Activated CD4-positive, alpha-beta memory T cell treated with anti-CD3 and anti-CD28 coated beads for 36 hours (primary cell): ENCODE measurements around the gene CFAP410. TPM values are rescaled to one million over a fixed set of nuclear protein-coding genes. Genes with fewer than 3 reads are reported as not detected.

Experiments used
- CTCF ChIA-PET: fragments of 350-600 bp; sonication (Branson Sonifier 250); formaldehyde crosslinking; loops from one replicate; lab custom pipeline; 2021; ENCODE audit warnings: antibody characterized with exemption, inconsistent platforms; lab: Charles Lee
- POLR2A ChIA-PET: fragments of 350-600 bp; sonication (Branson Sonifier 250); formaldehyde crosslinking; loops from one replicate; lab custom pipeline; 2021; ENCODE audit warnings: antibody characterized with exemption; lab: Charles Lee
- DNase-seq: peaks from one replicate; pipeline ENCODE4 v3.0.0-alpha.2; 2020
- H3K27ac Mint-ChIP-seq: one replicate; pipeline ENCODE4 v1.8.0; 2021; ENCODE audit warnings: mixed read lengths
- H3K27me3 Mint-ChIP-seq: one replicate; pipeline ENCODE4 v1.8.0; 2021; ENCODE audit warnings: mixed read lengths
- H3K36me3 Mint-ChIP-seq: one replicate; pipeline ENCODE4 v1.8.0; 2021; ENCODE audit warnings: mixed read lengths
- H3K4me1 Mint-ChIP-seq: one replicate; pipeline ENCODE4 v1.8.0; 2021; ENCODE audit warnings: low read depth, mixed read lengths
- H3K4me3 Mint-ChIP-seq: one replicate; pipeline ENCODE4 v1.8.0; 2021; ENCODE audit warnings: mild to moderate bottlenecking, mixed read lengths
- H3K9me3 Mint-ChIP-seq: one replicate; pipeline ENCODE4 v1.8.0; 2021; ENCODE audit warnings: mixed read lengths
- intact Hi-C: fragments of 100-400 bp; cut with micrococcal nuclease; formaldehyde crosslinking; loops from one replicate; pipeline ENCODE4 v1.15.1; 2023
- total RNA-seq, 2 experiments: library from RNA; stranded (reverse); gene quantifications; one replicate each; pipeline ENCODE4 v1.2.3, GENCODE V29; 2021

The CFAP410 gene
- total RNA-seq, 2 experiments from 2014 or later = 11.1 to 11.7 TPM

DNA sequence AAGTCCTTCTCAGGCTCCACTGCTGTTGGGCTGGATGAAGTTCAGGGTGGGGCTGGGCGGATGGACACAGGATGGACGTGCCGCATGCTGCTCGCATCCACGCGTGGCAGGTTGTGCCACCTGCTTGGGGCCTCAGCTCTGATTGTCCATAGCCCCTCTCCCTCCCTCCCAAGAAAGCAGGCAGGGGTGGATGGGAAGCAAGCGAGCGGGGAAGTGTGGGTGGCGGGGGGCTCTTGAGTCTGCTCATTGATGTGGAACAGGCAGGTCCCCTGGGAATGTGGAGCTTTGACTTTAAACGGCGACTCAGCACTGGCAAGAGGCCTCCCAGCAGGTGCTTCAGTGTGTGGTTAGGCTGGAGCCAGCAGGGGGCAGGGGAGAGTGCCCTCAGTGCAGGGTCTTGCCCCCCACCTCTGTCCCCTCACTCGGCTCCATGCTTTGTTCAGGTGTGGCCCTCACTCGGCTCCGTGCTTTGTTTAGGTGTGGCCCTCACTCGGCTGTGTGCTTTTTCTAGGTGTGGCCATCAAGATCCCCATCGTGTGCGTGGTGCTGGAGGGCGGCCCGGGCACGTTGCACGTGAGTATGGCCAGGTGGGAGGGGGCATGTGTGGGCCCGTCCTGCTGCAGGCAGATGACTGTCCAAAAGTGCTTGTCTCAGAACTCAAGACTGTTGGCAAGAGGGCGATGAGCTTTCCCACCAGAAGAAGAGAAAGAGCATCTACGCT, 38.2 kb upstream of the CFAP410 start:
- Mint-ChIP-seq H3K27me3 (no peaks in the 10 kb centered on the region), H3K4me3 (no peak overlapping the region), H3K36me3 (peaks cover 3% of the 10 kb centered on the region), H3K4me1 (peaks cover 14% of the 10 kb centered on the region), H3K9me3 (peaks cover 3% of the 10 kb centered on the region), H3K27ac (no peak overlapping the region)
- ChIA-PET POLR2A (no interaction called here), CTCF (no interaction called here)
- DNase-seq = no peak
- intact Hi-C loops = no loop called here

DNA sequence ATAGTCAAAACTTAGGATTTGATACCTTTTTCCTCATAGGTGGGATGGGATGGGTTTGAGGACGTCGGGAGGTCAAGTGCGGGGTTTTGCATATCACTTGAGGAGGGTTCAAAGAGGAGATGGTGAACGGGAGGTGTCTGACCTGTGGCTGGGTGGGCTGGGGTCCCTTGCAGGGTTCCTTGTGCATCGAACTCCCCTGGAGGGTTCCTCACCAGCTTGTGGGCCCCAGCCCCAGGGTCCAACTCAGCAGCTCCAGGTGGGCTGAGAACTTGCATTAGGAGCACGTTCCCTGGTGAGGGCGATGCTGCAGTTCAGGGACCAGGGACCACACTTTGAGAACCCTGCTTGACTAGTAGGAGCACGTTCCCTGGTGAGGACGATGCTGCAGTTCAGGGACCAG, 37.4 kb upstream of the CFAP410 start:
- no peak for DNase-seq
- ChIA-PET CTCF (no interaction called here), POLR2A (no interaction called here)
- H3K4me1 Mint-ChIP-seq = peaks cover 14% of the 10 kb centered on the region
- H3K36me3 Mint-ChIP-seq = no peaks in the 10 kb centered on the region
- H3K9me3 Mint-ChIP-seq = no peaks in the 10 kb centered on the region
- no peaks in the 10 kb centered on the region for H3K27me3 Mint-ChIP-seq
- H3K27ac Mint-ChIP-seq = no peak overlapping the region
- intact Hi-C loops = no loop called here
- H3K4me3 Mint-ChIP-seq = no peak overlapping the region

DNA sequence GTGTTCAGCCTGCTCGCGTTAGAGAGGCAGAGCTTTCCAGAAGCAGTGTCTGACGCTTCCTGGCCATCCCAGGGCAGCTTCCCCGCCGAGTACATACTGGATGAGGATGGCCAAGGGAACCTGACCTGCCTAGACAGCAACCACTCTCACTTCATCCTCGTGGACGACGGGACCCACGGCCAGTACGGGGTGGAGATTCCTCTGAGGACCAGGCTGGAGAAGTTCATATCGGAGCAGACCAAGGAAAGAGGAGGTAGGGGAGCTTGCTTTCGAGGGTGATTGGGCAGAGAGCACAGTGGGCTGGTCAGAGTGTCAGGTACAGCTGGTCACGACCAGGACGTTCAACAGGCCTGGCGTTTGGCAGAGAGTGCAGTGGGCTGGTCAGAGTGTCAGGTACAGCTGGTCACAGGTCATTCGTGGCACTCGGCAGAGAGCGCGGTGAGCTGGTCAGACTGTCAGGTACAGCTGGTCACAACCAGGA, 36.6 kb upstream of the CFAP410 start:
- Mint-ChIP-seq H3K4me3 (no peak overlapping the region), H3K9me3 (no peaks in the 10 kb centered on the region)
- POLR2A ChIA-PET = no interaction called here

DNA sequence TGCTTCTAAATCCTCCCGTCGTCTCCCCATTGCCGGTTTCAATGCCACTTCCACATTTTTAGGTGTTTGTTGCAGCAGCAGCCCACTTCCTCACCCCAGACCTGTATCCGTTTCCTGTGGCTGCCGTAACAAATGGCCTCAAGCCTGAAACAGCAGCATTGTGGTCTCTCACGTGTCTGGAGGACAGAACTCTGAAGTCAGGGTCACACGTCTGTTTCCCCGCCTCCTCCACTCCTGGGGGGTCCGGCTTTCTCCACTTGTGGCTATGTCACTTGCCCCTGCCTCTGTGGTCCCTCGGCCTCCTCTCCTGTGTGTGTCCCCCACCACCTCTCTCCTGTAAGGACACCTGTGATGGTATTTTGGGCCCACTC, 36.1 kb upstream of the CFAP410 start:
- Mint-ChIP-seq H3K27me3 (no peaks in the 10 kb centered on the region), H3K4me3 (no peak overlapping the region), H3K9me3 (no peaks in the 10 kb centered on the region), H3K4me1 (peaks cover 14% of the 10 kb centered on the region), H3K27ac (no peak overlapping the region), H3K36me3 (no peaks in the 10 kb centered on the region)
- CTCF ChIA-PET = no interaction called here
- POLR2A ChIA-PET = no interaction called here
- peak; percentile 45 for DNase-seq
- intact Hi-C loops = no loop called here

More for the DNA sequence above, 36.6 kb upstream of the CFAP410 start:
- Mint-ChIP-seq H3K36me3 (no peaks in the 10 kb centered on the region), H3K27ac (no peak overlapping the region), H3K27me3 (no peaks in the 10 kb centered on the region), H3K4me1 (peaks cover 14% of the 10 kb centered on the region)
- CTCF ChIA-PET = no interaction called here
- intact Hi-C loops = no loop called here
- no peak for DNase-seq

DNA sequence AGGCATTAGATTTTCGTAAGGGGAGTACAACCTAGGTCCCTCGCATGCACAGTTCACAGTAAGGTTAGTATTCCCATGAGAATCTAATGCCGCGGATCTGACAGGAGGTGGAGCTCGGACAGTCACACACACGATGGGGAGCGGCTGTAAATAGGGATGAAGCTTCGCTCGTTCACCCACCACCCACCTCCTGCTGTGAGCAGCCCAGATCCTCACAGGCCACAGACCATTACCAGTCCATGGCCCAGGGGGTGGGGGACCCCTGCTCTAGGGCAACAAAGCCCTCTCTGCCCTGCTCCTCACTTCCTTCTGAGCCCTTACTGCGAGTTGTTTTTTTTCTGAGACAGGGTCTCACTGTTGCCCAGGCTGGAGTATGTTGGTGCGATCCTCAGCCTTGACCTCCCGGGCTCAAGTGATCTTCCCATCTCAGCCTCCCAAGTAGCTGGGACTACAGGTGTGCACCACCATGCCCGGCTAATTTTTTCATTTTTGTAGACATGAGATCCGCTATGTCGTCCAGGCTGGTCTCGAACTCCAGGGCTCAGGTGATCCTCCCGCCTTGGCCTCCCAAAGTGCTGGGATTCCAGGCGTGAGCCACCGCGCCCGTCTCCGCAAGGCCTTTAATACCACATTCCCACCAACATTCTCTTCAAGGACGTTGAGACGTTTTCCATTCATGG, 35.6 kb upstream of the CFAP410 start:
- DNase-seq = no peak
- Mint-ChIP-seq H3K36me3 (no peaks in the 10 kb centered on the region), H3K4me3 (no peak overlapping the region), H3K4me1 (peaks cover 14% of the 10 kb centered on the region), H3K27me3 (no peaks in the 10 kb centered on the region), H3K27ac (no peak overlapping the region), H3K9me3 (no peaks in the 10 kb centered on the region)
- intact Hi-C loops = no loop called here
- ChIA-PET POLR2A (no interaction called here), CTCF (no interaction called here)

DNA sequence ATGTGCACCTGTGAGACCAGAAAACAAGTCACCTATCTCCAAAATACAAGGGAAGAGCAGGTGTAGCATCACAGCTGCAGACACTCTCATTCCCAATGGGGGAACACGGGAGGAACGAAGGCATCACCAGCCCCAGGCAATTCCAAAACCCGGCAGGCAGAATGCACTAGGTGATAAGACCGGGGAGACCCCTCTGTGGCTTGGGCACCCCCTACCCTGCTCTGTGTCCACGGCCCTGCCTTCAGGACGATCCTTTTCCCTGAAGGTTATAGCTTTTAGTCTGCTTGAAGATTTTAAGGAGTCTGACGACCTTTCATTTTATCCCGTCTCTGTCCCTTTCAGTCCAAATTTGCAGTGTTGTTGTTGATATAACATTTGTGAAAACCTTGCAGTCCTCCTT, 33.4 kb upstream of the CFAP410 start:
- intact Hi-C loops = no loop called here
- Mint-ChIP-seq H3K36me3 (no peaks in the 10 kb centered on the region), H3K27ac (no peak overlapping the region), H3K27me3 (no peaks in the 10 kb centered on the region), H3K9me3 (no peaks in the 10 kb centered on the region), H3K4me3 (no peak overlapping the region), H3K4me1 (peaks cover 14% of the 10 kb centered on the region)
- DNase-seq = no peak
- POLR2A ChIA-PET = no interaction called here
- CTCF ChIA-PET = interaction anchor here (0.6 kb wide), 1 partner anchor 21 kb away, joined by 3 read pairs; no protein-coding TSS in a partner anchor

DNA sequence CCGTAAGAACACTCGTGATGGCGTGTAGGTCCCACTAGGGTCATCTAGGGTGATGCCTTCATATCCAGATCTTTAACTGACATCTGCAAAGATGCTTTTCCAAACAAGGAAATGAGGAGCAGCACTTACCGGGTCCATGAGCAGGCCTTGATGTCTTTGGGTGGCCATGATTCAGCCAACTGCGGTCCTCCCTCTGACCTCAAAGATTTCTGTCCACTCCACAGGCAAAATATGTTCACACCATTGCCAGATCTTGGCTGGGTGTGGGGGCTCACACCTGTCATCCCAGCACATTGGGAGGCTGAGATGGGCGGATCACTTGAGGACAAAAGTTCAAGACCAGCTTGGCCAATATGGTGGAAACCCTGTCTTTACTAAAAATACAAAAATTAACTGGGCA, 32.4 kb upstream of the CFAP410 start:
- ChIA-PET CTCF (no interaction called here), POLR2A (no interaction called here)
- Mint-ChIP-seq H3K9me3 (no peaks in the 10 kb centered on the region), H3K27me3 (no peaks in the 10 kb centered on the region), H3K36me3 (no peaks in the 10 kb centered on the region), H3K4me3 (no peak overlapping the region), H3K27ac (no peak overlapping the region), H3K4me1 (peaks cover 14% of the 10 kb centered on the region)
- DNase-seq = no peak
- intact Hi-C loops = no loop called here

DNA sequence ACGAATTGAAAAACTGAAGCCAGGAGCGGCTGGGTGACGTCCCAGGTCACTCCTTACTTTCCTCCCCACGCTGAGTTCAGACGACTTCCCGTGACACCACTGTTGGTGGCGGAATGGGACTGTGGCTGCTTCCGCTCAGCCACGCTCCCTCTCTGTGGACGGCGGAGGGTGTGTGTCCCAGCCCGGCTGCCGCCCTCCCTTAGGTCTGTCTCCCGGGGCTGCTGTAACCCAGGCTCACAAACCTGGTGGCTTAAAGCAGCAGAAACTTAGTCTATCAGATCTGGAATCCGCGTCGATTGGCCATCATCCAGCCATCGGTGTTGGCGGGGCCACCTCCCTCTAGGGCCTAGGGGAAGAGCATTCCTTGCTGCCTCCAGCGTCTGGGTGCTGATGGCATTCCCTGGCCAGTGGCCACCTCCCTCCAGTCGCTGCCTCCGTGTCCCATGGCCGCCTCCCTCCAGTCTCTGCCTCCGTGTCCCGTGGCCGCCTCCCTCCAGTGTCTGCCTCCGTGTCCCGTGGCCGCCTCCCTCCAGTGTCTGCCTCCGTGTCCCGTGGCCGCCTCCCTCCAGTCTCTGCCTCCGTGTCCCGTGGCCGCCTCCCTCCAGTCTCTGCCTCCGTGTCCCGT, 31.7 kb upstream of the CFAP410 start:
- CTCF ChIA-PET = no interaction called here

DNA sequence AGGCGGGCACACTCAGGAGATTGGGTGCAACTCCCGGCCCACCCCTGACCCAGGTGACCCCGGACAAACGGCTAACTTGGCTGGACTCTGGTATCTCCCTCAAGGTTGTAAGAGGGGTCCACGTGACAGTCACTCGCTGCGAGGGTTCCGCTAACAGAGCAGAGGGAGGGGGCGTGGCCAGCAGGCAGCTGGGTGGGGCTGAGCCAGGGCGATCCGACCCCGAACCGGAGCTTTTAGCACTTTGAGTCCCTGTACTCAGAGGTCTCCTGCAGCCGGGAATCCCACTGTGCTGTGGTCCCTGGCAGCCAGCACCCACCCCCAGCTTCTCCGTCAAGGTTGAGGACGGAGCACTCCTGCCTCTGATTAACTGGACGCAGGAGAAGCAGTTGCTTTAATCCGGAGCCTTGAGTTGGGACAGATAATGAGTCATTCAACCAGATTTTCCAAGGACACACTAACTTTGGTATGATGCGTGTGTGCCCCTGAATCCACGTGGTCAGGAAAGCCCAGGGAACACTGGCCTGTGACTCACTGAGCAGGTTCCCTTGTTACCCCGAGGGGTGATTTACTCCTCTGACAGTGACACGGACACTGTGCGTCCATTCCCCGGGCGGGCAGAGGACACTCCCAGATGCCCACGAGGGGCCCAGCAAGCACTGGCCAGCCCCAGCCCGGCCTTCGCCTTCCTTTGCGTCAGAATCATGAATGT, 31.0 kb upstream of the CFAP410 start:
- CTCF ChIA-PET = no interaction called here
- POLR2A ChIA-PET = no interaction called here
- DNase-seq = no peak
- H3K36me3 Mint-ChIP-seq = no peaks in the 10 kb centered on the region
- H3K27ac Mint-ChIP-seq = no peak overlapping the region
- no peak overlapping the region for H3K4me3 Mint-ChIP-seq
- H3K9me3 Mint-ChIP-seq = no peaks in the 10 kb centered on the region
- no peaks in the 10 kb centered on the region for H3K27me3 Mint-ChIP-seq
- peaks cover 5% of the 10 kb centered on the region for H3K4me1 Mint-ChIP-seq
- intact Hi-C loops = no loop called here

More for the DNA sequence above, 31.7 kb upstream of the CFAP410 start:
- POLR2A ChIA-PET = no interaction called here
- intact Hi-C loops = no loop called here
- no peaks in the 10 kb centered on the region for H3K9me3 Mint-ChIP-seq
- DNase-seq = no peak
- H3K4me3 Mint-ChIP-seq = no peak overlapping the region
- no peak overlapping the region for H3K27ac Mint-ChIP-seq
- peaks cover 12% of the 10 kb centered on the region for H3K4me1 Mint-ChIP-seq
- H3K36me3 Mint-ChIP-seq = no peaks in the 10 kb centered on the region
- no peaks in the 10 kb centered on the region for H3K27me3 Mint-ChIP-seq

DNA sequence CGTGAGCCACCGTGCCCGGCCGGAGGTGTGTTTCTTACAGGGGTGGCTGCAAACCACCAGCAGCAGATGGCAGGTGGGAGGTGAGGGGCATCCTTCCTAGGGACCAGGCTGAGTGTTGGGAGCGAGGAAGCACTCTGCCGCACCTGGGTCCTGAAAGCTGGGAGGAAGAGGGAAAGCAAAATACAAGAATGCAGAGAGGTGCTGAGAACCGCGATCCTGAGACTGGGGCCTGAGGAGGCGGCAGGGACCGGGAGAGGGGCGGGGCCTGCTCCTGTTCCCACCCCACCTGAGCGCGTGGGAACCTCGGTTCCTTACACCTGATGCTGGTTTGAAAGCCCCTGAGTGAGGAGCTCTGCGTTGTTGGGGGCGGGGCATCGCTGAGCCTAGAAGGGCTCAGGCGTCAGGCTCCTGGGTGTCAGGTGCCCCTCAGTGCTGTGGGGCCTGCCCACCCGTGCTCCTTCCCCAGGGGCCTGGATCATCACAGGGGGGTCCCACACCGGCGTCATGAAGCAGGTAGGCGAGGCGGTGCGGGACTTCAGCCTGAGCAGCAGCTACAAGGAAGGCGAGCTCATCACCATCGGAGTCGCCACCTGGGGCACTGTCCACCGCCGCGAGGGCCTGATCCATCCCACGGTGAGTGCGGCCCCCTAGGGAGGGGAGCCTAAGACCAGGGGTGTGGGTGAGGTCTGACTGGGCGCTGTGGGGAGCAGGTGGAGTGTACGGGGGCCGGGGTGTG, 29.7 kb upstream of the CFAP410 start:
- no peaks in the 10 kb centered on the region for H3K36me3 Mint-ChIP-seq
- DNase-seq = peak; percentile 5
- ChIA-PET CTCF (no interaction called here), POLR2A (no interaction called here)
- no peaks in the 10 kb centered on the region for H3K9me3 Mint-ChIP-seq
- H3K27me3 Mint-ChIP-seq = no peaks in the 10 kb centered on the region
- H3K4me3 Mint-ChIP-seq = no peak overlapping the region
- no peaks in the 10 kb centered on the region for H3K4me1 Mint-ChIP-seq
- H3K27ac Mint-ChIP-seq = no peak overlapping the region
- intact Hi-C loops = no loop called here

DNA sequence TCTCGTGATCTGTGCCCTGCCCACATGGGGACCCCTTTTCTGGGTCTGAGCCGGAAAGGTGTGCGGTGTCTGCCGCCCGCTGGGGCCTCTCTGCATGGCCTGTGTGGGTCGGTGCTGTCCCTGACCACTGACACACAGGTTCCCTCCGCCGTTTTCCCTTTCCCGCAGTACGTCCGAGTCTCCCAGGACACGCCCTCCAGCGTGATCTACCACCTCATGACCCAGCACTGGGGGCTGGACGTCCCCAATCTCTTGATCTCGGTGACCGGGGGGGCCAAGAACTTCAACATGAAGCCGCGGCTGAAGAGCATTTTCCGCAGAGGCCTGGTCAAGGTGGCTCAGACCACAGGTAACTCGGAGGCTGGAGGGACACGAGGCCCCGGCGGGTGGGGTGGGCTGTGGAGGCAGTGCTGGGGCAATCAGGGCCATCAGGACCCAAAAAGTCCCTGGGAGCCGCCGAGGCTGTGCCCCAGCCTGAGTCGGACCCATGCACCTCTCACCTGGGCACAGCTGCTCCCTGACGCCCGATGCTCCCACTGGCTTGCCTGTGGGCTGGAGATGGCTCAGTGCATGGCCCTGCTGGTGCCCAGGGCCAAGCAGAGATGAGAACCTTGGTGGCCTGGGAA, 27.5 kb upstream of the CFAP410 start:
- intact Hi-C loops = no loop called here
- H3K36me3 Mint-ChIP-seq = peaks cover 2% of the 10 kb centered on the region
- no peak for DNase-seq
- no peak overlapping the region for H3K27ac Mint-ChIP-seq
- no peaks in the 10 kb centered on the region for H3K27me3 Mint-ChIP-seq
- no peak overlapping the region for H3K4me3 Mint-ChIP-seq
- peaks cover 8% of the 10 kb centered on the region for H3K9me3 Mint-ChIP-seq
- POLR2A ChIA-PET = no interaction called here
- H3K4me1 Mint-ChIP-seq = no peaks in the 10 kb centered on the region
- CTCF ChIA-PET = no interaction called here
